Testis (tissue), 3 donors: ENCODE data around the gene PLD1. TPM values are rescaled to one million over a fixed set of nuclear protein-coding genes. Genes with fewer than 3 reads are reported as not detected.

Experiments
- DNase-seq: peaks from one replicate; pipeline ENCODE4 v3.0.0-alpha.2; 2019
- H3K27ac ChIP-seq, 2 donors: fragments of 200-600 bp; sonication (generic); one replicate each; pipeline ENCODE4 v1.5.1; 2019
- H3K27me3 ChIP-seq: fragments of 200-600 bp; sonication (generic); one replicate; pipeline ENCODE4 v1.5.1; 2019
- H3K36me3 ChIP-seq: fragments of 200-600 bp; sonication (generic); one replicate; pipeline ENCODE4 v1.5.1; 2017; ENCODE audit warnings: low read depth; ENCODE audit errors: missing control alignments
- H3K4me1 ChIP-seq: fragments of 200-600 bp; sonication (generic); one replicate; pipeline ENCODE4 v1.5.1; 2019
- H3K4me3 ChIP-seq, 2 donors: fragments of 200-600 bp; sonication (generic); one replicate each; pipeline ENCODE4 v1.5.1; 2017 to 2019
- H3K9me3 ChIP-seq: fragments of 200-600 bp; sonication (generic); one replicate; pipeline ENCODE4 v1.5.1; 2017
- POLR2A ChIP-seq: fragments of 450-650 bp; IDR thresholded peaks from one replicate; pipeline ENCODE4 v1.6.1; 2017; ENCODE audit warnings: antibody characterized with exemption, mild to moderate bottlenecking, moderate library complexity
- WGBS, 2 donors: methylation state at CpG; one replicate each; pipeline ENCODE4 v1.1.5; 2018; 5-methylcytosine and 5-hydroxymethylcytosine counted together
- intact Hi-C: fragments of 100-400 bp; cut with DNase I; formaldehyde crosslinking; loops from one replicate; pipeline ENCODE4 v1.15.1; 2023; ENCODE audit warnings: low total_unique reads
- polyA plus RNA-seq: library from polyadenylated mRNA; stranded (reverse); fragments of 350-450 nt; fragmentation: Illumina TruSeq; extraction: RNeasy Lipid Tissue Mini Kit (QIAGEN cat#74804); gene quantifications from one replicate; pipeline ENCODE4 v1.2.3, GENCODE V29; 2014; ENCODE audit warnings: low read depth, low replicate concordance; ENCODE audit not compliant: insufficient read depth
- total RNA-seq, 2 donors: library from RNA; depleted of rRNA; stranded (reverse); fragments of >200 nt; gene quantifications; one replicate each; pipeline ENCODE4 v1.2.3, GENCODE V29; 2016
- TF ChIP-seq, protein P1 (sequence below), 3 experiments: fragments of 450-650 bp in 2 of 3; fragments of 200-600 bp in 1 of 3; sonication (generic) in 1 of 3; IDR thresholded peaks; one replicate each; pipeline ENCODE4 v1.5.1; 2016 to 2019; ENCODE audit warnings: antibody characterized with exemption in 3 of 3, mild to moderate bottlenecking in 2 of 3, moderate library complexity in 1 of 3

The PLD1 gene
- total and polyA plus RNA-seq, 3 donors from 2014 or later, result 10.7 to 27.4 (median 19.1) TPM

DNA sequence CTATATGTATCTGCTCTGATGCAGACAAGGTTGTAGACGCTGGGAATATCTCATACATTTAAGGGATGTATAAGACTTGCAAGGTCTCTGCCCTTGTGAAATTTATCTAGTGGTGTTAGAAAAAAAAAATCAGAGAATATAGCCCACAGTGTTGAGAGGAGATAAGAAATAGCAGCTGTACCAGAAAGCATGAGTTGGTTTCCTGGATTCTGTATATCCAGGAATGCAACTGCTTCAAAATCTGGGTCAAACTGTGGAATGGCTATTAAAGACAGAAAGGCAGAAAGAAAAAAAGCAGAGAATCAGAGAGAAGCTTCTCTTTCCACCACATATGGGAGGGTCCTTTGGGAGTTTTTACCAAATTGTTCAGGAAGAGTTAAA is 31.3 kb upstream of the PLD1 start:
- 45 to 57% methylated on average over 1 of the region's 1 CpG for WGBS, 2 donors
- no peak for DNase-seq

DNA sequence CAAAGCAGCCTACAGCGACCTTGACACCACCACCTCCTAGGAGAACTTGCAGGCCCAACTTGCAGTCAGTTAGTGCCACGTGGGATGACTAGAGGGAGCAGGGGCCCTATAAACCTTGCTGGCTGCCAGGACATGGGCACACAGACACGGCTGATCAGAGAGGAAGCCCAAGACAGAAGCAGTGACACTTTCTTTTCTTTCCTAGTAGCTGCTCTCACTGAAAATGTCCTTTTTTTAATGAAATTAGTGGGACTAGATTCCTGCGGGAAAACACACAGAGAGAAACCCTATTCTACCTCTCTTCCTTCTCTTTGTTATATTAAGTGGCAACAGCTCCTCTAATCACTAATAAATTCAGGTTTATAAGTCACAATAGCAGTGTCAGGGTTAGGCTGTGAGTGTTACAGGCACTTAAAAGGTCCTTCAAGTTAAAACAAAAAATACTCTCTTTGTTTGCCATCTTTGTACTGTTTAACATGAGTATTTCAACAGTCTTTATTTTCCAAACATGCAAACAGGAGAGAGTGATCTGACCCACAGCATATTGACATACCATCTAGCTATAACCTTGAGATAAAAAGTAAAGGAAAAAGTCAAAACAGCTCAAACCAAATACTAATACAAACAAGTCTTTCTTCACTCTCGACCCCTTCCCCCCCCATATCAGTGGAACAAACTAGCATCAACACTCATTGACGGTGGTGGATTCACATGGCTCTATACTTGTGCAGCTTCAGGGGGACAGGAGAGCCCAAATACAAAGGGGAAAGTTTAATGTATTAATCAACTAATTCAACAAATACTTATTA is 30.7 kb upstream of the PLD1 start:
- Histone ChIP-seq H3K27ac (peak overlapping the region; percentile 5 to 53), H3K36me3 (no peaks in the 10 kb centered on the region), H3K4me1 (peaks cover 43% of the 10 kb centered on the region), H3K27me3 (no peaks in the 10 kb centered on the region), H3K9me3 (no peaks in the 10 kb centered on the region), H3K4me3 (no peak overlapping the region)
- peak; percentile 68 for DNase-seq
- intact Hi-C loops, result no loop called here
- 43 to 51% methylated on average over 6 of the region's 6 CpGs for WGBS, 2 donors
- TF ChIP-seq, protein P1, sequence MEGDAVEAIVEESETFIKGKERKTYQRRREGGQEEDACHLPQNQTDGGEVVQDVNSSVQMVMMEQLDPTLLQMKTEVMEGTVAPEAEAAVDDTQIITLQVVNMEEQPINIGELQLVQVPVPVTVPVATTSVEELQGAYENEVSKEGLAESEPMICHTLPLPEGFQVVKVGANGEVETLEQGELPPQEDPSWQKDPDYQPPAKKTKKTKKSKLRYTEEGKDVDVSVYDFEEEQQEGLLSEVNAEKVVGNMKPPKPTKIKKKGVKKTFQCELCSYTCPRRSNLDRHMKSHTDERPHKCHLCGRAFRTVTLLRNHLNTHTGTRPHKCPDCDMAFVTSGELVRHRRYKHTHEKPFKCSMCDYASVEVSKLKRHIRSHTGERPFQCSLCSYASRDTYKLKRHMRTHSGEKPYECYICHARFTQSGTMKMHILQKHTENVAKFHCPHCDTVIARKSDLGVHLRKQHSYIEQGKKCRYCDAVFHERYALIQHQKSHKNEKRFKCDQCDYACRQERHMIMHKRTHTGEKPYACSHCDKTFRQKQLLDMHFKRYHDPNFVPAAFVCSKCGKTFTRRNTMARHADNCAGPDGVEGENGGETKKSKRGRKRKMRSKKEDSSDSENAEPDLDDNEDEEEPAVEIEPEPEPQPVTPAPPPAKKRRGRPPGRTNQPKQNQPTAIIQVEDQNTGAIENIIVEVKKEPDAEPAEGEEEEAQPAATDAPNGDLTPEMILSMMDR (IDR thresholded peaks at IDR 0.05), result no peak
- no peak for TF ChIP-seq POLR2A

More for the DNA sequence above, 31.3 kb upstream of the PLD1 start:
- H3K27me3 ChIP-seq, result no peaks in the 10 kb centered on the region
- no peak overlapping the region for H3K4me3 ChIP-seq
- H3K9me3 ChIP-seq, result no peaks in the 10 kb centered on the region
- H3K4me1 ChIP-seq, result peaks cover 43% of the 10 kb centered on the region
- peak overlapping the region; percentile 5 to 53 for H3K27ac ChIP-seq
- H3K36me3 ChIP-seq, result no peaks in the 10 kb centered on the region
- TF ChIP-seq POLR2A, result no peak
- TF ChIP-seq, protein P1 (IDR thresholded peaks at IDR 0.05), result no peak
- intact Hi-C loops, result no loop called here

DNA sequence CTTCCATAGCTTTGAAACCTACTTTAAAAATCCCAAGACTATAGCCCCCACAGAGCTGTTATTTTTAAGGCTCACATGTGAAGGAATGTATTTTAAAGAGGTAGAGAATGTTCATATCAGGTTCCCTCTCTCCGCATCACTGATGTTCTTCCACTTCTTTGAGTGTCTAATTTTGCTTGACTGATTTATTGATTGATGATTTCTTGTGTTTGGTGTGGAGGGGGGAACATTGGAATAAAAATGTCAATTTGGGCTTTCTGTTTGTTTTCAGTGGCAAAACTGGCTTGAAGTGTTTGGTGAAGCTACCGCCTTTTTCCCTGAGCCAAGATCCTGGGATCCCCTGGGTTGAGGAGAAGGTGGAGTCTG is 30.1 kb upstream of the PLD1 start:
- TF ChIP-seq, protein P1 (IDR thresholded peaks at IDR 0.05), result no peak
- TF ChIP-seq POLR2A, result no peak
- WGBS, 2 donors, result 63 to 77% methylated on average over 2 of the region's 2 CpGs
- intact Hi-C loops, result no loop called here
- no peaks in the 10 kb centered on the region for H3K9me3 ChIP-seq
- H3K27ac ChIP-seq, result peak overlapping the region; percentile 5 to 53
- DNase-seq, result no peak
- peaks cover 43% of the 10 kb centered on the region for H3K4me1 ChIP-seq
- H3K36me3 ChIP-seq, result no peaks in the 10 kb centered on the region
- no peak overlapping the region for H3K4me3 ChIP-seq
- H3K27me3 ChIP-seq, result no peaks in the 10 kb centered on the region

DNA sequence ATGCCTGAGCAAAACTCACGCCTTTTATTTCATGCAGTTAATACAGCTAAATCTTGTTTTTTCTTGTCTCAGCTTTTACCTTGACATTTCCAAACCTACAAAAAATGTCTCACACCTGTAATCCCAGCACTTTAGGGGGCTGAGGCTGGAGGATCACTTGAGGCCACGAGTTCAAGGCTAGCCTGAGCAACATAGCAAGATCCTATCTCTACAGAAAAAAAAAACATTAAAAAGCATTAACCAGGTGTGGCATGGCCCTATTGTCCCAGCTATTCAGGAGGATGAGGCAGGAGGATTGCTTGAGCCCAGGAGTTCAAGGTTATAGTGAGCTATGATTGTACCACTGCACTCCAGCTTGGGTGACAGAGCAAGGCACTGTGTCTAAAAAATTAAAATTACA is 29.0 kb upstream of the PLD1 start:
- H3K27ac ChIP-seq, result peak overlapping the region in 1 of 2 donors; percentile 71
- peaks cover 49% of the 10 kb centered on the region for H3K4me1 ChIP-seq
- no peak for DNase-seq
- no peak overlapping the region for H3K4me3 ChIP-seq
- no peaks in the 10 kb centered on the region for H3K36me3 ChIP-seq
- TF ChIP-seq, protein P1 (IDR thresholded peaks at IDR 0.05), result no peak
- TF ChIP-seq POLR2A, result no peak
- 69 to 90% methylated on average over 2 of the region's 2 CpGs for WGBS, 2 donors
- H3K27me3 ChIP-seq, result no peaks in the 10 kb centered on the region
- intact Hi-C loops, result no loop called here
- H3K9me3 ChIP-seq, result no peaks in the 10 kb centered on the region
